Measurements from ENCODE around the gene GOLGA8J.
"Not testable (repeated sequence)": the region's sequence is repeated elsewhere in the genome, so short reads cannot be mapped to it uniquely, and the experiment has no call there.

GOLGA8J gene

GRCh38 chr15:30065025-30065801 lies 17.5 kb upstream of the GOLGA8J start:
- H3K27ac ChIP-seq, result no peak overlapping the region

GRCh38 chr15:30068326-30068725 lies 14.4 kb upstream of the GOLGA8J start:
- DNase-seq (ENCODE audit: low read depth, low spot score), result no peak
- no peak overlapping the region for H3K9ac ChIP-seq (ENCODE audit: insufficient read length)
- H3K27ac ChIP-seq, result no peak overlapping the region

More at GRCh38 chr15:30065025-30065801, 17.5 kb upstream of the GOLGA8J start:
- H3K36me3 ChIP-seq (ENCODE audit: insufficient read depth, low read length), result no peaks in the 10 kb centered on the region
- no peaks in the 10 kb centered on the region for H3K9me3 ChIP-seq (ENCODE audit: low read depth, low read length)
- H3K9ac ChIP-seq (ENCODE audit: insufficient read length), result no peak overlapping the region
- DNase-seq (ENCODE audit: low read depth, low spot score), result no peak
- TF ChIP-seq FOXP2 (optimal IDR thresholded peaks at IDR 0.05; ENCODE audit: control extremely low read depth, extremely low read length, insufficient read depth), result no peak
- H3K4me3 ChIP-seq, result no peak overlapping the region

GRCh38 chr15:30072630-30073029 lies 10.1 kb upstream of the GOLGA8J start:
- Histone ChIP-seq H3K9me3 (ENCODE audit: low read depth, low read length) (no peaks in the 10 kb centered on the region), H3K9ac (ENCODE audit: insufficient read length) (no peak overlapping the region), H3K36me3 (ENCODE audit: insufficient read depth, low read length) (no peaks in the 10 kb centered on the region), H3K27ac (no peak overlapping the region), H3K4me3 (no peak overlapping the region)
- TF ChIP-seq POLR2AphosphoS5 (IDR thresholded peaks at IDR 0.05; ENCODE audit: borderline replicate concordance, low read depth, low read length) (no peak), FOXP2 (optimal IDR thresholded peaks at IDR 0.05; ENCODE audit: control extremely low read depth, extremely low read length, insufficient read depth) (no peak), EZH2 (IDR thresholded peaks at IDR 0.05) (no peak)
- no peak for DNase-seq (ENCODE audit: low read depth, low spot score)

More at GRCh38 chr15:30068326-30068725, 14.4 kb upstream of the GOLGA8J start:
- TF ChIP-seq FOXP2 (optimal IDR thresholded peaks at IDR 0.05; ENCODE audit: control extremely low read depth, extremely low read length, insufficient read depth), result no peak
- no peak for TF ChIP-seq POLR2AphosphoS5 (IDR thresholded peaks at IDR 0.05; ENCODE audit: borderline replicate concordance, low read depth, low read length)
- TF ChIP-seq EZH2 (IDR thresholded peaks at IDR 0.05), result no peak
- no peak overlapping the region for H3K4me3 ChIP-seq
- H3K9me3 ChIP-seq (ENCODE audit: low read depth, low read length), result no peaks in the 10 kb centered on the region
- H3K36me3 ChIP-seq (ENCODE audit: insufficient read depth, low read length), result no peaks in the 10 kb centered on the region

- Histone ChIP-seq H3K27ac (no peak overlapping the region), H3K4me3 (no peak overlapping the region), H3K36me3 (ENCODE audit: insufficient read depth, low read length) (no peaks in the 10 kb centered on the region), H3K9ac (ENCODE audit: insufficient read length) (no peak overlapping the region), H3K9me3 (ENCODE audit: low read depth, low read length) (no peaks in the 10 kb centered on the region)
- TF ChIP-seq POLR2AphosphoS5 (IDR thresholded peaks at IDR 0.05; ENCODE audit: borderline replicate concordance, low read depth, low read length), result no peak
- no peak for DNase-seq (ENCODE audit: low read depth, low spot score)
These were observed 8.8 kb upstream of the GOLGA8J start for GRCh38 chr15:30073915-30074314.

- not testable (repeated sequence) for H3K36me3 ChIP-seq (ENCODE audit: insufficient read depth, low read length); H3K4me3 ChIP-seq; H3K9me3 ChIP-seq (ENCODE audit: low read depth, low read length); H3K9ac ChIP-seq (ENCODE audit: insufficient read length); DNase-seq (ENCODE audit: low read depth, low spot score); H3K27ac ChIP-seq
These were observed 1.9 kb upstream of the GOLGA8J start for GRCh38 chr15:30080816-30081215.

- not testable (repeated sequence) for H3K27ac ChIP-seq; H3K9me3 ChIP-seq (ENCODE audit: low read depth, low read length); H3K36me3 ChIP-seq (ENCODE audit: insufficient read depth, low read length); H3K9ac ChIP-seq (ENCODE audit: insufficient read length); H3K4me3 ChIP-seq; DNase-seq (ENCODE audit: low read depth, low spot score)
These were observed 15.1 kb downstream of the GOLGA8J start for GRCh38 chr15:30097827-30098226.

- not testable (repeated sequence) for H3K4me3 ChIP-seq; H3K36me3 ChIP-seq (ENCODE audit: insufficient read depth, low read length); H3K9ac ChIP-seq (ENCODE audit: insufficient read length); H3K9me3 ChIP-seq (ENCODE audit: low read depth, low read length); H3K27ac ChIP-seq; DNase-seq (ENCODE audit: low read depth, low spot score)
These were observed 20.1 kb downstream of the GOLGA8J start for GRCh38 chr15:30102890-30103289.

- H3K4me3 ChIP-seq; H3K27ac ChIP-seq; H3K9ac ChIP-seq (ENCODE audit: insufficient read length); H3K36me3 ChIP-seq (ENCODE audit: insufficient read depth, low read length); DNase-seq (ENCODE audit: low read depth, low spot score); H3K9me3 ChIP-seq (ENCODE audit: low read depth, low read length): not testable (repeated sequence)
These were observed 21.3 kb downstream of the GOLGA8J start for GRCh38 chr15:30103941-30104507.

GRCh38 chr15:30110591-30110990 lies 27.8 kb downstream of the GOLGA8J start:
- H3K9ac ChIP-seq (ENCODE audit: insufficient read length); H3K9me3 ChIP-seq (ENCODE audit: low read depth, low read length); DNase-seq (ENCODE audit: low read depth, low spot score); H3K36me3 ChIP-seq (ENCODE audit: insufficient read depth, low read length); H3K27ac ChIP-seq; H3K4me3 ChIP-seq: not testable (repeated sequence)

- H3K27ac ChIP-seq; H3K36me3 ChIP-seq (ENCODE audit: insufficient read depth, low read length); H3K4me3 ChIP-seq; H3K9ac ChIP-seq (ENCODE audit: insufficient read length); DNase-seq (ENCODE audit: low read depth, low spot score); H3K9me3 ChIP-seq (ENCODE audit: low read depth, low read length): not testable (repeated sequence)
These were observed 47.3 kb downstream of the GOLGA8J start for GRCh38 chr15:30130066-30130465.

- not testable (repeated sequence) for H3K9me3 ChIP-seq (ENCODE audit: low read depth, low read length); H3K4me3 ChIP-seq; H3K27ac ChIP-seq; DNase-seq (ENCODE audit: low read depth, low spot score); H3K36me3 ChIP-seq (ENCODE audit: insufficient read depth, low read length); H3K9ac ChIP-seq (ENCODE audit: insufficient read length)
These were observed 52.0 kb downstream of the GOLGA8J start, which contains the start of gene GOLGA8T for GRCh38 chr15:30134751-30135150. Gene GOLGA8T (plus strand): TSS chr15:30135051. CDS start chr15:30135149, 98 bp downstream.
